GM23248 (cell line): ENCODE results near the gene MARS1. TPM values are rescaled to one million over a fixed set of nuclear protein-coding genes. Genes with fewer than 3 reads are reported as not detected.

Experiments
- DNase-seq: peaks from one replicate; pipeline ENCODE4 v3.0.0-alpha.2; 2015
- H2AFZ ChIP-seq: fragments of 200-600 bp; sonication (generic); 2 replicates; pipeline ENCODE4 v1.6.1; 2016; ENCODE audit warnings: antibody characterized with exemption
- H3F3A ChIP-seq: fragments of 200-600 bp; sonication (generic); 2 replicates; pipeline ENCODE4 v1.6.1; 2016; ENCODE audit warnings: mild to moderate bottlenecking, antibody characterized with exemption, mixed run types; ENCODE audit not compliant: insufficient read depth
- H3K27ac ChIP-seq: fragments of 200-600 bp; sonication (generic); 2 replicates; pipeline ENCODE4 v1.5.1; 2016; ENCODE audit warnings: mild to moderate bottlenecking
- H3K27me3 ChIP-seq: fragments of 200-600 bp; sonication (generic); replicated peaks from 2 replicates; pipeline ENCODE4 v1.6.1; 2016; ENCODE audit warnings: mild to moderate bottlenecking; ENCODE audit not compliant: insufficient read depth
- H3K36me3 ChIP-seq: fragments of 200-600 bp; sonication (generic); 2 replicates; pipeline ENCODE4 v1.6.1; 2016; ENCODE audit warnings: low read depth, mild to moderate bottlenecking
- H3K4me1 ChIP-seq: fragments of 200-600 bp; sonication (generic); 2 replicates; pipeline ENCODE4 v1.6.1; 2016; ENCODE audit warnings: mild to moderate bottlenecking; ENCODE audit not compliant: insufficient read depth
- H3K4me2 ChIP-seq: fragments of 200-600 bp; sonication (generic); one replicate; pipeline ENCODE4 v1.6.1; 2016; ENCODE audit warnings: mild to moderate bottlenecking; ENCODE audit not compliant: unreplicated experiment
- H3K4me3 ChIP-seq: fragments of 200-600 bp; sonication (generic); 2 replicates; pipeline ENCODE4 v1.5.1; 2016; ENCODE audit warnings: mild to moderate bottlenecking
- H3K79me2 ChIP-seq: fragments of 200-600 bp; sonication (generic); 2 replicates; pipeline ENCODE4 v1.6.1; 2016; ENCODE audit warnings: mild to moderate bottlenecking; ENCODE audit not compliant: insufficient read depth
- H3K9ac ChIP-seq: fragments of 200-600 bp; sonication (generic); 2 replicates; pipeline ENCODE4 v1.6.1; 2016; ENCODE audit warnings: mild to moderate bottlenecking
- H3K9me2 ChIP-seq: fragments of 200-600 bp; sonication (generic); 2 replicates; pipeline ENCODE4 v1.6.1; 2016; ENCODE audit warnings: mixed run types, mild to moderate bottlenecking, moderate library complexity; ENCODE audit not compliant: insufficient read depth
- H3K9me3 ChIP-seq: fragments of 200-600 bp; sonication (generic); one replicate; pipeline ENCODE4 v1.6.1; 2017; ENCODE audit warnings: low read depth
- H4K20me1 ChIP-seq: fragments of 200-600 bp; sonication (generic); 2 replicates; pipeline ENCODE4 v1.6.0; 2016; ENCODE audit not compliant: insufficient read depth
- EZH2 ChIP-seq: fragments of 200-600 bp; sonication (generic); IDR thresholded peaks from 2 replicates; pipeline ENCODE4 v1.6.1; 2018; ENCODE audit warnings: antibody characterized with exemption, mild to moderate bottlenecking; ENCODE audit not compliant: insufficient read depth, poor library complexity, severe bottlenecking
- EZH2phosphoT487 ChIP-seq: fragments of 200-600 bp; sonication (generic); IDR thresholded peaks from 2 replicates; pipeline ENCODE4 v1.6.1; 2018; ENCODE audit warnings: antibody characterized with exemption, moderate library complexity, mild to moderate bottlenecking, low read depth; ENCODE audit not compliant: insufficient read depth
- WGBS, 2 experiments: methylation state at CpG; one replicate each; pipeline ENCODE4 v1.1.6; 2015 to 2017; ENCODE audit warnings: low lambda C conversion rate in 2 of 2, low coverage in 1 of 2; ENCODE audit errors: missing lambda C conversion rate in 2 of 2; 5-methylcytosine and 5-hydroxymethylcytosine counted together
- in situ Hi-C: fragments of 300-500 bp; cut with MboI; formaldehyde crosslinking; loops from 2 replicates; pipeline ENCODE4 v1.15.0; 2020
- polyA plus RNA-seq: library from polyadenylated mRNA; unstranded; fragments of >200 nt; fragmentation: Nextera tagmentation; extraction: Ambion mirVana; gene quantifications from 2 replicates; pipeline ENCODE4 v1.2.1, GENCODE V29; 2016
- total RNA-seq: library from RNA; depleted of rRNA; stranded (reverse); fragments of >200 nt; shearing (Covaris generic); gene quantifications from 2 replicates; pipeline ENCODE4 v1.2.3, GENCODE V29; 2014

Gene MARS1
- total and polyA plus RNA-seq, 2 experiments from 2014 or later: 184 to 272 TPM

DNA sequence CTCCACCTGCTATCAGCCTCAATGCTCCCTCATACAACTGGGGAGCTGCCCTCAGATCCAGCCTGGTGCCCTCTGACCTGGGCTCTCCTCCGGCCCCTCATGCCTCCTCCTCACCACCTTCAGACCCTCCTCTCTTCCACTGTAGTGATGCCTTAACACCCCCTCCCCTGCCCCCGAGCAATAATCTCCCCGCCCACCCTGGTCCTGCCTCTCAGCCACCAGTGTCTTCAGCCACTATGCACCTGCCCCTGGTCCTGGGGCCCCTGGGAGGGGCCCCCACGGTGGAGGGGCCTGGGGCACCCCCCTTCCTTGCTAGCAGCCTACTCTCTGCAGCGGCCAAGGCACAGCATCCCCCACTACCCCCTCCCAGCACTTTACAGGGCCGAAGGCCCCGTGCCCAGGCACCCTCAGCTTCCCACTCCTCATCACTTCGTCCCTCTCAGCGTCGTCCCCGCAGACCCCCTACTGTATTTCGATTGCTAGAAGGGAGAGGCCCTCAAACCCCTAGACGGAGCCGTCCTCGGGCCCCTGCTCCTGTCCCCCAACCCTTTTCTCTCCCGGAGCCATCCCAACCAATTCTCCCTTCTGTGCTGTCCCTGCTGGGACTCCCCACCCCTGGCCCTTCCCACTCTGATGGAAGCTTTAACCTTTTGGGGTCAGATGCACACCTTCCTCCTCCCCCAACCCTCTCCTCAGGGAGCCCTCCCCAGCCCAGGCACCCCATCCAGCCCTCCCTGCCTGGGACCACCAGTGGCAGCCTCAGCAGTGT is 37.9 kb downstream of the MARS1 start:
- Histone ChIP-seq H3K27ac (no peak overlapping the region), H3K79me2 (peaks cover 59% of the 10 kb centered on the region), H2AFZ (no peak overlapping the region), H3K4me1 (peaks cover 22% of the 10 kb centered on the region), H3K36me3 (peaks cover 33% of the 10 kb centered on the region), H3K4me2 (no peak overlapping the region), H4K20me1 (no peaks in the 10 kb centered on the region), H3F3A (peaks cover 49% of the 10 kb centered on the region), H3K27me3 (no peaks in the 10 kb centered on the region), H3K4me3 (no peak overlapping the region), H3K9me2 (no peaks in the 10 kb centered on the region), H3K9ac (no peak overlapping the region), H3K9me3 (no peaks in the 10 kb centered on the region)
- no peak for DNase-seq
- in situ Hi-C loops: no loop called here
- TF ChIP-seq EZH2 (no peak), EZH2phosphoT487 (no peak)
- 73 to 76% methylated on average over 13 to 16 of the region's 16 CpGs for WGBS, 2 experiments

DNA sequence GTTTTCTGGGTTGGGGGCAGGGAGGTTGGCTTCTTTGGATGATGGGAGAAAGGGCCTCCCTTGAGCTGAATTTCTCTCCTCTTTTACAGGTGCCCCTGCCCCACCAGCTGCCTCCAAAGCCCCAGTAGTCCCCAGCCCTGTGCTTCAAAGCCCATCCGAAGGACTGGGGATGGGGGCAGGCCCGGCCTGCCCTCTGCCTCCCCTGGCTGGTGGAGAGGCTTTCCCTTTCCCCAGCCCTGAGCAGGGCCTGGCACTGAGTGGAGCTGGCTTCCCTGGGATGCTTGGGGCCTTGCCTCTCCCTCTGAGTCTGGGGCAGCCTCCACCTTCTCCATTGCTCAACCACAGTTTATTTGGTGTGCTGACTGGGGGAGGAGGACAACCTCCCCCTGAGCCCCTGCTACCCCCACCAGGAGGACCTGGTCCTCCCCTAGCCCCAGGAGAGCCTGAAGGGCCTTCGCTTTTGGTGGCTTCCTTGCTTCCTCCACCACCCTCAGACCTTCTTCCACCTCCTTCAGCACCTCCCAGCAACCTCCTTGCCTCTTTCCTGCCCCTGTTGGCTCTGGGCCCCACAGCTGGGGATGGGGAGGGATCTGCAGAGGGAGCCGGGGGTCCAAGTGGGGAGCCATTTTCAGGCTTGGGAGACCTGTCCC is 38.7 kb downstream of the MARS1 start:
- Histone ChIP-seq H3K79me2 (peaks cover 59% of the 10 kb centered on the region), H4K20me1 (no peaks in the 10 kb centered on the region), H3K36me3 (peaks cover 42% of the 10 kb centered on the region), H3K4me2 (no peak overlapping the region), H3K4me1 (peaks cover 14% of the 10 kb centered on the region), H3K27ac (no peak overlapping the region), H3F3A (peaks cover 49% of the 10 kb centered on the region), H3K9me2 (no peaks in the 10 kb centered on the region), H2AFZ (no peak overlapping the region), H3K4me3 (no peak overlapping the region), H3K9me3 (no peaks in the 10 kb centered on the region), H3K9ac (no peak overlapping the region), H3K27me3 (no peaks in the 10 kb centered on the region)
- WGBS, 2 experiments: 70 to 72% methylated on average over 4 of the region's 4 CpGs
- in situ Hi-C loops: no loop called here
- no peak for TF ChIP-seq EZH2phosphoT487
- DNase-seq: no peak

DNA sequence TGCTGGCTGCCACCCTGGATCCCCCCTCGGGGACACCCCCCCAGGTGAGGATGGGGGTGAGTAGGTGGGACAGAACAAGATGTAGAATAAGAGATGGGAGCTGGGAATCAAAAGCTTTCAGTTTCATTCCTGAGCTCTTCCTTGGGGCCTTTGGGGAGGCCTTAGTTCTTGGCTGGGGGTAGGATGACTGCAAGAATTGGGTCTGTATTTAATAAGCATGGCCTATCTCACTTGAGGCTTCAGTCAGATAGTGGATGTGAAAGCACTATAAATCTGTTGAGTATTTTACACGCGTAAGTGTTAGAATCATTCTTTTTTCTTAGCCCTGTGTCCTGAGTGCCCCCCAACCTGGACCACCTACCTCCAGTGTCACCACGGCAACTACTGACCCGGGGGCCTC is 39.3 kb downstream of the MARS1 start:
- Histone ChIP-seq H3K27ac (no peak overlapping the region), H3K4me1 (peaks cover 9% of the 10 kb centered on the region), H3K4me2 (no peak overlapping the region), H4K20me1 (no peaks in the 10 kb centered on the region), H3F3A (peaks cover 45% of the 10 kb centered on the region), H3K9ac (no peak overlapping the region), H2AFZ (no peak overlapping the region), H3K36me3 (peaks cover 47% of the 10 kb centered on the region), H3K4me3 (no peak overlapping the region), H3K9me2 (no peaks in the 10 kb centered on the region), H3K79me2 (peaks cover 59% of the 10 kb centered on the region), H3K9me3 (no peaks in the 10 kb centered on the region), H3K27me3 (no peaks in the 10 kb centered on the region)
- no peak for DNase-seq
- in situ Hi-C loops: no loop called here
- TF ChIP-seq EZH2 (no peak), EZH2phosphoT487 (no peak)
- WGBS, 2 experiments: 60% methylated on average over 5 of the region's 5 CpGs

DNA sequence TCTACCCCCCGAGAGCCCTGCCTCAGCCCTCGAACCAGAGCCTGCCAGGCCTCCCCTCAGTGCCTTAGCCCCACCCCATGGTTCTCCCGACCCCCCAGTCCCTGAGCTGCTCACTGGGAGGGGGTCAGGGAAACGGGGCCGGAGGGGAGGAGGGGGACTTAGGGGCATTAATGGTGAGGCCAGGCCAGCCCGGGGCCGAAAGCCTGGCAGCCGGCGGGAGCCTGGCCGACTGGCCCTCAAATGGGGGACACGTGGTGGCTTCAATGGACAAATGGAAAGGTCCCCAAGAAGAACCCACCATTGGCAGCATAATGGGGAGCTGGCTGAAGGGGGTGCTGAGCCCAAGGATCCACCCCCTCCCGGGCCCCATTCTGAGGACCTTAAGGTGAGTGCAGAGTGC is 40.3 kb downstream of the MARS1 start:
- Histone ChIP-seq H3K4me2 (no peak overlapping the region), H3K9me3 (no peaks in the 10 kb centered on the region), H3K4me3 (no peak overlapping the region), H3K9me2 (no peaks in the 10 kb centered on the region), H3K9ac (no peak overlapping the region), H3K27ac (no peak overlapping the region), H3F3A (peaks cover 50% of the 10 kb centered on the region), H3K4me1 (peaks cover 8% of the 10 kb centered on the region), H3K27me3 (no peaks in the 10 kb centered on the region), H3K36me3 (peaks cover 57% of the 10 kb centered on the region), H3K79me2 (peaks cover 58% of the 10 kb centered on the region), H4K20me1 (no peaks in the 10 kb centered on the region), H2AFZ (no peak overlapping the region)
- in situ Hi-C loops: no loop called here
- TF ChIP-seq EZH2phosphoT487 (no peak), EZH2 (no peak)
- 90 to 98% methylated on average over 7 to 12 of the region's 12 CpGs for WGBS, 2 experiments
- no peak for DNase-seq
